HG03025 (cell line): ENCODE measurements around the gene FZD7.

ENCODE experiments used
- ATAC-seq: cut with Tn5 transposase; IDR thresholded peaks from one replicate; pipeline ENCODE4 v1.9.1; 2021; ENCODE audit warnings: mild to moderate bottlenecking, moderate library complexity; ENCODE audit not compliant: unreplicated experiment, low FRiP score

FZD7 gene

GRCh38 chr2:202035941-202036372 lies 2.3 kb downstream of the FZD7 start:
- ATAC-seq: no peak

GRCh38 chr2:202036601-202037037 lies 3.0 kb downstream of the FZD7 start:
- no peak for ATAC-seq

GRCh38 chr2:202037086-202037485 lies 3.4 kb downstream of the FZD7 start:
- no peak for ATAC-seq

- no peak for ATAC-seq
Measured at GRCh38 chr2:202038471-202039277, 5.0 kb downstream of the FZD7 start.

- ATAC-seq: no peak
Measured at GRCh38 chr2:202039278-202040078, 5.8 kb downstream of the FZD7 start.

GRCh38 chr2:202040079-202040844 lies 6.6 kb downstream of the FZD7 start:
- ATAC-seq: no peak

GRCh38 chr2:202042444-202042843 lies 8.8 kb downstream of the FZD7 start:
- no peak for ATAC-seq

GRCh38 chr2:202043475-202043874 lies 9.8 kb downstream of the FZD7 start:
- ATAC-seq: no peak

- no peak for ATAC-seq
Measured at GRCh38 chr2:202044777-202045176, 11.1 kb downstream of the FZD7 start.

GRCh38 chr2:202046572-202046971 lies 12.9 kb downstream of the FZD7 start:
- no peak for ATAC-seq

- ATAC-seq: no peak
Measured at GRCh38 chr2:202049092-202049728, 15.6 kb downstream of the FZD7 start.

GRCh38 chr2:202049840-202050239 lies 16.2 kb downstream of the FZD7 start:
- no peak for ATAC-seq

GRCh38 chr2:202050652-202051051 lies 17.0 kb downstream of the FZD7 start:
- ATAC-seq: no peak

- ATAC-seq: no peak
Measured at GRCh38 chr2:202051499-202052161, 18.0 kb downstream of the FZD7 start.

- ATAC-seq: no peak
Measured at GRCh38 chr2:202052235-202052634, 18.6 kb downstream of the FZD7 start.

GRCh38 chr2:202054679-202055078 lies 21.0 kb downstream of the FZD7 start:
- no peak for ATAC-seq

GRCh38 chr2:202056611-202057010 lies 23.0 kb downstream of the FZD7 start:
- ATAC-seq: no peak

GRCh38 chr2:202060218-202060617 lies 26.6 kb downstream of the FZD7 start:
- ATAC-seq: no peak

GRCh38 chr2:202061695-202062094 lies 28.0 kb downstream of the FZD7 start:
- ATAC-seq: no peak
